HepG2 (cell line): Measurements from ENCODE around the gene TMEM131L.
"Not testable (repeated sequence)": the region's sequence is repeated elsewhere in the genome, so short reads cannot be mapped to it uniquely, and the experiment has no call there.

ENCODE experiments used
- NR2F6 ChIP-seq, 2 experiments: IDR thresholded peaks; 2 replicates each; pipeline ENCODE4 v1.6.1; 2016; ENCODE audit warnings: antibody characterized with exemption in 1 of 2, mild to moderate bottlenecking in 1 of 2
- ZNF274 ChIP-seq: sonication (generic); formaldehyde crosslinking; IDR thresholded peaks from 2 replicates; pipeline ENCODE4 v1.5.1; 2020; ENCODE audit warnings: mild to moderate bottlenecking, missing genetic modification reagents
- ZNF547 ChIP-seq: sonication (generic); formaldehyde crosslinking; IDR thresholded peaks from 2 replicates; pipeline ENCODE4 v1.5.1; 2020; ENCODE audit warnings: mild to moderate bottlenecking, missing genetic modification reagents
- TF ChIP-seq, protein P1 (sequence below): sonication (generic); formaldehyde crosslinking; IDR thresholded peaks from 2 replicates; pipeline ENCODE4 v1.5.0; 2020; ENCODE audit warnings: mild to moderate bottlenecking, missing genetic modification reagents, moderate library complexity

- not testable (repeated sequence) for TF ChIP-seq ZNF547 (CRISPR knock-in tag); ZNF274 (CRISPR knock-in tag); NR2F6 (IDR thresholded peaks at IDR 0.05); NR2F6 (CRISPR knock-in tag; IDR thresholded peaks at IDR 0.05)
- TF ChIP-seq, protein P1, sequence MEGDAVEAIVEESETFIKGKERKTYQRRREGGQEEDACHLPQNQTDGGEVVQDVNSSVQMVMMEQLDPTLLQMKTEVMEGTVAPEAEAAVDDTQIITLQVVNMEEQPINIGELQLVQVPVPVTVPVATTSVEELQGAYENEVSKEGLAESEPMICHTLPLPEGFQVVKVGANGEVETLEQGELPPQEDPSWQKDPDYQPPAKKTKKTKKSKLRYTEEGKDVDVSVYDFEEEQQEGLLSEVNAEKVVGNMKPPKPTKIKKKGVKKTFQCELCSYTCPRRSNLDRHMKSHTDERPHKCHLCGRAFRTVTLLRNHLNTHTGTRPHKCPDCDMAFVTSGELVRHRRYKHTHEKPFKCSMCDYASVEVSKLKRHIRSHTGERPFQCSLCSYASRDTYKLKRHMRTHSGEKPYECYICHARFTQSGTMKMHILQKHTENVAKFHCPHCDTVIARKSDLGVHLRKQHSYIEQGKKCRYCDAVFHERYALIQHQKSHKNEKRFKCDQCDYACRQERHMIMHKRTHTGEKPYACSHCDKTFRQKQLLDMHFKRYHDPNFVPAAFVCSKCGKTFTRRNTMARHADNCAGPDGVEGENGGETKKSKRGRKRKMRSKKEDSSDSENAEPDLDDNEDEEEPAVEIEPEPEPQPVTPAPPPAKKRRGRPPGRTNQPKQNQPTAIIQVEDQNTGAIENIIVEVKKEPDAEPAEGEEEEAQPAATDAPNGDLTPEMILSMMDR (CRISPR knock-in tag) = not testable (repeated sequence)
Observed at GRCh38 chr4:153451145-153451544, 15.0 kb upstream of the TMEM131L start.
